ENCODE results near the gene HTATSF1.

Gene HTATSF1

GRCh38 chrX:136496186-136496763 lies 1.1 kb upstream of the HTATSF1 start:
- DNase-seq, result no peak

GRCh38 chrX:136496764-136497555 lies 432 bp upstream of the HTATSF1 start:
- peak; percentile 87 for DNase-seq

- DNase-seq, result no peak
These were observed 21.7 kb downstream of the HTATSF1 start for GRCh38 chrX:136519069-136519468.

GRCh38 chrX:136523770-136524169 lies 26.4 kb downstream of the HTATSF1 start:
- no peak for DNase-seq

- DNase-seq, result peak; percentile 66
These were observed 28.6 kb downstream of the HTATSF1 start for GRCh38 chrX:136525738-136526606.

GRCh38 chrX:136528645-136529315 lies 31.4 kb downstream of the HTATSF1 start:
- no peak for DNase-seq

GRCh38 chrX:136529795-136530194 lies 32.4 kb downstream of the HTATSF1 start:
- no peak for DNase-seq

- no peak for DNase-seq
These were observed 34.6 kb downstream of the HTATSF1 start, which contains the start of gene VGLL1 for GRCh38 chrX:136531951-136532350. Gene VGLL1, plus strand, starts transcription at chrX:136532215. Its CDS starts 3,806 bp downstream, at chrX:136536021.

- no peak for DNase-seq
These were observed 36.7 kb downstream of the HTATSF1 start for GRCh38 chrX:136534131-136534530.

GRCh38 chrX:136538811-136539210 lies 41.4 kb downstream of the HTATSF1 start:
- no peak for DNase-seq

GRCh38 chrX:136540226-136540625 lies 42.8 kb downstream of the HTATSF1 start:
- DNase-seq, result no peak

GRCh38 chrX:136541294-136541693 lies 43.9 kb downstream of the HTATSF1 start:
- DNase-seq, result no peak

GRCh38 chrX:136542281-136542680 lies 44.9 kb downstream of the HTATSF1 start:
- DNase-seq, result no peak

- no peak for DNase-seq
These were observed 49.0 kb downstream of the HTATSF1 start for GRCh38 chrX:136546371-136546781.

GRCh38 chrX:136549226-136549625 lies 51.8 kb downstream of the HTATSF1 start:
- no peak for DNase-seq

GRCh38 chrX:136551410-136551809 lies 54.0 kb downstream of the HTATSF1 start:
- no peak for DNase-seq

- no peak for DNase-seq
These were observed 58.3 kb downstream of the HTATSF1 start for GRCh38 chrX:136555694-136556093.

All from fibroblast of skin of back (primary cell).